Heart left ventricle (tissue), 16 donors: Measurements from ENCODE around the gene LSAMP. TPM values are rescaled to one million over a fixed set of nuclear protein-coding genes. Genes with fewer than 3 reads are reported as not detected.

Source experiments
- ATAC-seq, 4 donors: fragments of 200-7000 bp; cut with Tn5 transposase; one replicate each; pipeline ENCODE4 v1.9.1; 2020 to 2022; ENCODE audit warnings: moderate library complexity in 4 of 4, mild to moderate bottlenecking in 3 of 4, moderate number of reproducible peaks in 1 of 4
- DNase-seq, 5 donors: peaks; one replicate each; pipeline ENCODE4 v3.0.0-alpha.2; 2020
- H3K27ac ChIP-seq, 12 donors: fragments of 200-600 bp; sonication (generic) in 4 of 12; one replicate each; pipeline versions ENCODE4 v1.5.0 to v1.8.0; 2016 to 2022; ENCODE audit warnings: mild to moderate bottlenecking in 2 of 12
- H3K27me3 ChIP-seq, 9 donors: fragments of 200-600 bp; sonication (generic) in 2 of 9; one replicate each; pipeline versions ENCODE4 v1.5.1 to v1.8.0; 2016 to 2022; ENCODE audit warnings: mild to moderate bottlenecking in 3 of 9
- H3K36me3 ChIP-seq, 9 donors: fragments of 200-600 bp; sonication (generic) in 2 of 9; one replicate each; pipeline versions ENCODE4 v1.5.0 to v1.8.0; 2018 to 2022; ENCODE audit warnings: mild to moderate bottlenecking in 2 of 9
- H3K4me1 ChIP-seq, 12 donors: fragments of 200-600 bp; sonication (generic) in 4 of 12; one replicate each; pipeline versions ENCODE4 v1.5.0 to v1.8.0; 2016 to 2022; ENCODE audit warnings: mild to moderate bottlenecking in 3 of 12
- H3K4me3 ChIP-seq, 12 donors: fragments of 200-600 bp; sonication (generic) in 4 of 12; one replicate each; pipeline versions ENCODE4 v1.5.0 to v1.8.0; 2017 to 2022; ENCODE audit warnings: mild to moderate bottlenecking in 9 of 12, moderate library complexity in 4 of 12
- H3K9me3 ChIP-seq, 12 donors: fragments of 200-600 bp; sonication (generic) in 4 of 12; one replicate each; pipeline versions ENCODE4 v1.5.0 to v1.8.0; 2016 to 2022; ENCODE audit warnings: mild to moderate bottlenecking in 1 of 12
- CTCF ChIP-seq, 12 donors: fragments of 200-600 bp; sonication (generic) in 4 of 12; IDR thresholded peaks; one replicate each; pipeline versions ENCODE4 v1.5.0 to v1.8.0; 2018 to 2022; ENCODE audit warnings: antibody characterized with exemption in 12 of 12, mild to moderate bottlenecking in 5 of 12
- POLR2A ChIP-seq, 2 donors: fragments of 450-650 bp; IDR thresholded peaks; one replicate each; pipeline ENCODE4 v1.6.1; 2017; ENCODE audit warnings: antibody characterized with exemption in 2 of 2, mild to moderate bottlenecking in 2 of 2, moderate library complexity in 2 of 2
- WGBS, 4 donors: extraction: QIAGEN DNeasy Blood & Tissue Kit in 2 of 4; methylation state at CpG; one replicate each; pipeline versions ENCODE4 v1.1.5 to v1.1.7; 2013 to 2018; 5-methylcytosine and 5-hydroxymethylcytosine counted together
- intact Hi-C, 10 donors: fragments of 100-400 bp; cut with DNase I; formaldehyde crosslinking; loops; one replicate each; pipeline versions ENCODE4 v1.11.1 to v1.14.2; 2022
- polyA plus RNA-seq, 2 donors: library from polyadenylated mRNA; stranded (reverse); fragments of 200-250 nt; gene quantifications; one replicate each; pipeline ENCODE4 v1.2.3, GENCODE V29; 2013
- total RNA-seq, 9 donors: library from RNA; depleted of rRNA in 2 of 9; stranded (reverse); fragments of >200 nt in 2 of 9; fragmentation: NEBNext Ultra II Directional in 3 of 9; extraction: Animal tissue kit (Norgen Biotek cat#: 25700) in 3 of 9; gene quantifications; one replicate each; pipeline versions ENCODE4 v1.1.0 to v1.2.4, GENCODE V29; 2016 to 2023
- donor health status: ischemic (EF 13 %, LVEDD 7.1; RV severe dilation, severe dysfunction).
- donor health status: healthy with polysubstance abuse.
- donor health status: DM: no; HTN: yes; CAD: no.
- donor health status: DM: no; HTN: no; CAD: no.
- donor health status: ischemic (EF 25% LVEDD 6.9; RV normal size, moderate dysfunction).
- donor health status: ischemic (EF 25% LVEDD 5.7; RV mildly dilated, moderate dysfunction).
- donor health status: healthy.
- donor health status: DM: yes; HTN: yes; CAD: no.
- donor health status: ischemic (EF 35%, LVEDD 5.7; RV mildly dilated, moderate dysfunction).
- donor health status: nonischemic (EF 11% LVEDD 7.7; RV severe dilation, severe dysfunction).
- donor health status: DM: yes; HTN: yes; CAD: no.
- donor health status: PGD.
- donor health status: ischemic (EF 29% LVEDD 5.4; RV normal size, mild dysfunction).
- donor health status: nonischemic (EF 23%, LVEDD 6.1; RV moderate dilation, normal function).

The LSAMP gene
- total and polyA plus RNA-seq, 11 donors, result 1.6 to 52.3 (median 7.2) TPM

GRCh38 chr3:115891006-115891636 lies 554.2 kb downstream of the LSAMP start:
- Histone ChIP-seq H3K4me3 (no peak overlapping the region), H3K9me3 (no peaks in the 10 kb centered on the region), H3K4me1 (no peaks in the 10 kb centered on the region), H3K36me3 (no peaks in the 10 kb centered on the region), H3K27me3 (no peaks in the 10 kb centered on the region), H3K27ac (no peak overlapping the region)
- ATAC-seq, result no peak
- DNase-seq, result no peak
- TF ChIP-seq POLR2A (IDR thresholded peaks at IDR 0.05) (no peak), CTCF (IDR thresholded peaks at IDR 0.05) (no peak)
- WGBS, 4 donors, result 49 to 83% (median 68%) methylated on average over 2 of the region's 2 CpGs
- intact Hi-C loops, result no loop called here

GRCh38 chr3:115890579-115890978 lies 554.7 kb downstream of the LSAMP start:
- H3K36me3 ChIP-seq, result no peaks in the 10 kb centered on the region
- no peak overlapping the region for H3K27ac ChIP-seq
- no peak for ATAC-seq
- H3K4me3 ChIP-seq, result no peak overlapping the region
- TF ChIP-seq CTCF (IDR thresholded peaks at IDR 0.05) (no peak), POLR2A (IDR thresholded peaks at IDR 0.05) (no peak)
- intact Hi-C loops, result no loop called here
- DNase-seq, result no peak
- no peaks in the 10 kb centered on the region for H3K27me3 ChIP-seq
- H3K9me3 ChIP-seq, result no peaks in the 10 kb centered on the region
- 70 to 79% (median 76%) methylated on average over 2 of the region's 2 CpGs for WGBS, 4 donors
- no peaks in the 10 kb centered on the region for H3K4me1 ChIP-seq

- Histone ChIP-seq H3K4me3 (no peak overlapping the region), H3K27ac (no peak overlapping the region), H3K27me3 (peaks cover 0 to 6% (median 0%) of the 10 kb centered on the region in 9 donors), H3K4me1 (no peaks in the 10 kb centered on the region), H3K36me3 (no peaks in the 10 kb centered on the region), H3K9me3 (no peaks in the 10 kb centered on the region)
- WGBS, 4 donors, result 63 to 76% (median 67%) methylated on average over 2 of the region's 2 CpGs
- intact Hi-C loops, result no loop called here
- DNase-seq (no peak), ATAC-seq (no peak)
- no peak for TF ChIP-seq CTCF (IDR thresholded peaks at IDR 0.05)
- TF ChIP-seq POLR2A (IDR thresholded peaks at IDR 0.05), result no peak
These were observed 559.7 kb downstream of the LSAMP start for GRCh38 chr3:115885621-115886020.

- intact Hi-C loops, result no loop called here
- no peak for DNase-seq
- Histone ChIP-seq H3K36me3 (no peaks in the 10 kb centered on the region), H3K27ac (no peak overlapping the region), H3K9me3 (no peaks in the 10 kb centered on the region), H3K4me1 (peaks cover 0 to 7% (median 0%) of the 10 kb centered on the region in 12 donors), H3K4me3 (peak overlapping the region in 7 of 12 donors; percentile 5 to 47 (median 27)), H3K27me3 (no peaks in the 10 kb centered on the region)
- WGBS, 4 donors, result 16 to 24% (median 20%) methylated on average over 1 of the region's 1 CpG
- no peak for ATAC-seq
- TF ChIP-seq POLR2A (IDR thresholded peaks at IDR 0.05) (no peak), CTCF (IDR thresholded peaks at IDR 0.05) (no peak)
These were observed 567.7 kb downstream of the LSAMP start for GRCh38 chr3:115877615-115877899.
